GM18508 (cell line): ENCODE results near the gene COL18A1.

Experiments used
- ATAC-seq: cut with Tn5 transposase; IDR thresholded peaks from one replicate; pipeline ENCODE4 v1.9.1; 2021; ENCODE audit warnings: moderate number of reproducible peaks; ENCODE audit not compliant: insufficient read depth, unreplicated experiment

Gene COL18A1

DNA sequence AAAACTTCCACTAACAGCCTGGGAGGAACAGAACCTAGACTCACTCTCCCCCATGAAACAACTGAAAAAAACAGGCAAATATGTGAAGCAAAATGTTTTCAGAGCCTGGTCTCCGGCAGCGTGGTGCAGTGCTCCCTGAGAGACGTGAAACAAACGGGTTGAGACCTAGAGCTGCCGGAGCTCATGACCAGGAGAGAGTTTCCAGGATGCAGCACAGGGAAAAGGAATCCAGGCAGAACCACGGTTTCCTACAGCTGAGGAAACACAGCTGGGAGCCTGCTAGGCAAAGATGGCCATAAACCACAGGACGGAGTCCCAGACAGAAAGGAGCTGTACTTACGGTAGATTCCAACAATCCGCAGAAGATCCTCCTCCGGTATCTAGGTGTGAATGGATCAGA lies 157.4 kb downstream of the COL18A1 start:
- ATAC-seq, result no peak

DNA sequence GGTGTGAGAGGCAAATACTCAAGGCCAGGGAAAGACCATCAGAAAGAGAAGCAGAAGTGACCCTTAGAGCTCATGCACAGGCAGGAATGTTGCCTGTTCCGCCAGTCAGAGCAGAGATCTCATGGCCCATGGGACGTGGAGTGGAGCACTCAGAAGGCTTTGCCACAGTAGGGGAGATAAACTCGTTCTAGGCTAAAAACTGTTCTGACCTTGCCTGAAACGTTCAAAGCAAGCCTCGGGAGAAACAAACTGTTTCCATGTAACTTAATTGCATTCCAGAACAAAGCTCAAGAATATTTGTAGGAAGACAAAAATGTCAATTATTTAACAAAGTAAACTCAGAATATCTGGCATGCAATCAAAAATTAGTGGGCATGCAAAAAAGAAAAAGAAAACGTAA lies 158.0 kb downstream of the COL18A1 start:
- no peak for ATAC-seq
